ENCODE data around the gene WDR18.

The WDR18 gene

DNA sequence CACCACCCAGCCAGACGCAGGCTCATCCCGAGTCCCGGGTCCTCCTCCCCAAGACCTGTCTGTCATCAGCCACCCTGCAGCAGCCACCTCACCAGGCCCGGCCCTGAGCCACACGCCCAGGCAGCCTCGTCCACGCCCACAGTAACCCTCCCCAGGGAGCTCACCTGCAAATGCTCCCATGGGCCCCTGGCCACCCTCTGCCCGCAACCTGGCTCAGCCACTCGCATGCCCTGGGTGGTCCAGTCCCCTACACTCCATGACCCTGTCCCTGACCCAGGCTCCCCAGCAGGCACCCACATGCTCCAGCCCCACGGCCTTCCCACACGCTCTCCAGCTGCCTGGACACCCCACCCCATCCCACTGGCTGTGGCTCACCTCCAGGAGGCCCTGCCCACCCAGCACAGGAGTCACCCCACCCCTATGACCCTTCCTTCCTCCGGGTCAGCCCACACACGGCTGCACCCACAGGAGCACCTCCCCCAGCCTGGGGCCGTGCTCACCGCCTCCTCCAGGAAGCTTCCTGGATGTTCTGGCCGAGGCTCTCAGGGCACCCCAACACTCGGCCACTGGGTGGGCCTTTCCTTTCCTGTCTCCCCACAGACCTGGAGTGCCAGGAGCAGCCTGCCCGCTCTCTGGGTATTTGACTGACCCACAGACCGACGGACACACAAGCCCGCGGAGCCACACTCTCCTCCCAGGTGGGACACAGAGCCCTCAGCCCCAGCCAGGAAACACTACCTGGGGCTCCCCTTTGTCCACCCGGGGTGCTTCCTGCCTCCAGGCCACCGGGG, 33.2 kb downstream of the WDR18 start:
- TF ChIP-seq CTCF (IDR thresholded peaks at IDR 0.05; ENCODE audit: extremely low read depth, insufficient read depth, missing control alignments) = no peak
- no peak for DNase-seq (ENCODE audit: low spot score)
- in situ Hi-C loops (cut with MboI; ENCODE audit: low pct_unique_long_range_greater_than_20kb, low sequenced_read_pairs, unreplicated experiment) = no loop called here

GRCh38 chr19:1017906-1018305, 33.8 kb downstream of the WDR18 start:
- no peak for TF ChIP-seq CTCF (IDR thresholded peaks at IDR 0.05; ENCODE audit: extremely low read depth, insufficient read depth, missing control alignments)
- in situ Hi-C loops (cut with MboI; ENCODE audit: low pct_unique_long_range_greater_than_20kb, low sequenced_read_pairs, unreplicated experiment) = no loop called here
- DNase-seq (ENCODE audit: low spot score) = no peak

DNA sequence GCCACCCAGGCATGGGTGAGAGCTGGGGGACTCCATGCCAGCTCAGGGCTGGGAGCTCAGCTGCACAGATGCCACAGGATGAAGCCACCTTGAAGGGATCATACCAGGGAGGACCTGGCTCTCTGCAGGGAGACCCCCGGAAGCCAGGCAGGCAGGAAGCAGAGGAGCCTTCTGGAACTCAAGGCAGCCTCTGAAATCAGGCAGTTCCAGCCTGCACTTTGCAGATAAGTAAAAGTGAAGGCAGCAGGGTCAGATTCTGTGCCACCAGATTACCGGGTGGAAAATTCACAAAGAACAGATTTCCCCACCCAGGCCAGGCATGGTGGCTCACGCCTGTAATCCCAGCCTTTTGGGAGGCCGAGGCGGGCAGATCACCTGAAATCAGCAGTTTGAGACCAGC, 34.2 kb downstream of the WDR18 start:
- no peak for TF ChIP-seq CTCF (IDR thresholded peaks at IDR 0.05; ENCODE audit: extremely low read depth, insufficient read depth, missing control alignments)
- in situ Hi-C loops (cut with MboI; ENCODE audit: low pct_unique_long_range_greater_than_20kb, low sequenced_read_pairs, unreplicated experiment) = no loop called here
- DNase-seq (ENCODE audit: low spot score) = no peak

GRCh38 chr19:1018932-1019615, 34.9 kb downstream of the WDR18 start:
- in situ Hi-C loops (cut with MboI; ENCODE audit: low pct_unique_long_range_greater_than_20kb, low sequenced_read_pairs, unreplicated experiment) = no loop called here
- TF ChIP-seq CTCF (IDR thresholded peaks at IDR 0.05; ENCODE audit: extremely low read depth, insufficient read depth, missing control alignments) = no peak
- no peak for DNase-seq (ENCODE audit: low spot score)

- in situ Hi-C loops (cut with MboI; ENCODE audit: low pct_unique_long_range_greater_than_20kb, low sequenced_read_pairs, unreplicated experiment) = no loop called here
- DNase-seq (ENCODE audit: low spot score) = no peak
- TF ChIP-seq CTCF (IDR thresholded peaks at IDR 0.05; ENCODE audit: extremely low read depth, insufficient read depth, missing control alignments) = no peak
Observed at GRCh38 chr19:1019616-1019961, 35.4 kb downstream of the WDR18 start.

GRCh38 chr19:1019980-1020867, 36.1 kb downstream of the WDR18 start:
- TF ChIP-seq CTCF (IDR thresholded peaks at IDR 0.05; ENCODE audit: extremely low read depth, insufficient read depth, missing control alignments) = no peak
- in situ Hi-C loops (cut with MboI; ENCODE audit: low pct_unique_long_range_greater_than_20kb, low sequenced_read_pairs, unreplicated experiment) = no loop called here
- no peak for DNase-seq (ENCODE audit: low spot score)

Measured in GM13977 (cell line).